Loucy (cell line): ENCODE data around the gene SCFD2.
A peak's percentile ranks its signal among the peaks of the same experiment; 100 is the strongest.

Experiments used
- H2AFZ ChIP-seq: fragments of 200-600 bp; sonication (generic); 2 replicates; pipeline ENCODE4 v1.6.0; 2016; ENCODE audit warnings: antibody characterized with exemption, mild to moderate bottlenecking, low read length, moderate library complexity
- H3F3A ChIP-seq: fragments of 200-600 bp; 2 replicates; pipeline ENCODE4 v1.6.0; 2016; ENCODE audit warnings: antibody characterized with exemption, low read depth, mild to moderate bottlenecking
- H3K27me3 ChIP-seq: fragments of 200-600 bp; sonication (generic); 2 replicates; pipeline ENCODE4 v1.6.1; 2014; ENCODE audit warnings: low read length, mild to moderate bottlenecking; ENCODE audit not compliant: insufficient read depth, poor library complexity, severe bottlenecking
- H3K36me3 ChIP-seq: fragments of 200-600 bp; sonication (generic); 2 replicates; pipeline ENCODE4 v1.6.1; 2016; ENCODE audit warnings: low read length; ENCODE audit not compliant: insufficient read depth
- H3K4me1 ChIP-seq: fragments of 200-600 bp; sonication (generic); 2 replicates; pipeline ENCODE4 v1.5.1; 2014; ENCODE audit warnings: low read length, mild to moderate bottlenecking; ENCODE audit not compliant: insufficient read depth, poor library complexity, severe bottlenecking
- H3K4me2 ChIP-seq: fragments of 200-600 bp; sonication (generic); 2 replicates; pipeline ENCODE4 v1.6.0; 2014; ENCODE audit warnings: antibody characterized with exemption, low read length, low read depth, mild to moderate bottlenecking; ENCODE audit not compliant: poor library complexity, severe bottlenecking
- H3K4me3 ChIP-seq: fragments of 200-600 bp; sonication (generic); 2 replicates; pipeline ENCODE4 v1.5.1; 2014; ENCODE audit warnings: low read length, mild to moderate bottlenecking, mixed read lengths; ENCODE audit not compliant: poor library complexity, severe bottlenecking
- H3K79me2 ChIP-seq: fragments of 200-600 bp; sonication (generic); 2 replicates; pipeline ENCODE4 v1.6.1; 2014; ENCODE audit warnings: low read length; ENCODE audit not compliant: insufficient read depth
- H3K9ac ChIP-seq: fragments of 200-600 bp; sonication (generic); 2 replicates; pipeline ENCODE4 v1.6.0; 2014; ENCODE audit warnings: mild to moderate bottlenecking, low read depth, low read length, moderate library complexity; ENCODE audit not compliant: poor library complexity, severe bottlenecking
- H3K9me2 ChIP-seq: fragments of 200-600 bp; sonication (generic); replicated peaks from 2 replicates; pipeline ENCODE4 v1.6.1; 2016; ENCODE audit warnings: low read depth, low read length, mixed read lengths
- H3K9me3 ChIP-seq: fragments of 200-600 bp; sonication (generic); 2 replicates; pipeline ENCODE4 v1.6.1; 2014; ENCODE audit warnings: mild to moderate bottlenecking, antibody characterized with exemption, low read length, low read depth; ENCODE audit not compliant: insufficient read depth
- H4K20me1 ChIP-seq: fragments of 200-600 bp; sonication (generic); 2 replicates; pipeline ENCODE4 v1.6.0; 2014; ENCODE audit warnings: antibody characterized with exemption, low read length, mild to moderate bottlenecking; ENCODE audit not compliant: insufficient read depth, poor library complexity, severe bottlenecking
- EZH2phosphoT487 ChIP-seq: fragments of 200-600 bp; IDR thresholded peaks from 2 replicates; pipeline ENCODE4 v1.6.1; 2018; ENCODE audit warnings: antibody characterized with exemption, mild to moderate bottlenecking, moderate library complexity, borderline replicate concordance
- TF ChIP-seq, protein P1 (sequence below): fragments of 200-600 bp; sonication (generic); conservative IDR thresholded peaks from 2 replicates; pipeline ENCODE4 v1.5.1; 2014; ENCODE audit warnings: mild to moderate bottlenecking, antibody characterized with exemption, low read length

The SCFD2 gene

DNA sequence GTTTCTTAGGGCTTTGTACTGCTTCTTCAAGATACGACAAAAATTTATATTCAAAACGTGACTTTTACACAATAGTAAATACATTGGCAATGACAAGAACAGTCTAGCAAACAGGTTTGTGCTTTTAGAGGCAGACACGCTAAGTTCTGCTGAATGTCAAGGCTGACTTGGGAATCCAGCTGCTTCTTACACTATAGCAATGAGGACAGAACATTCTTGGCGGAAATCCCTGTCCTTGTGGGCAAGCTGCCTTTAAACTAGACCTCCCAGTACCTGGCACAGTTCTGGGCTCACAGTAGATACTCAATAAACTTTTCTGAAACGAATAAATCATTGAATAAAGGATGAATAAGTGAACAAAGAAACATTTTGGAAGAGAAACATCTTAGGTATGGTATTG lies 355.5 kb downstream of the SCFD2 start:
- TF ChIP-seq, protein P1, sequence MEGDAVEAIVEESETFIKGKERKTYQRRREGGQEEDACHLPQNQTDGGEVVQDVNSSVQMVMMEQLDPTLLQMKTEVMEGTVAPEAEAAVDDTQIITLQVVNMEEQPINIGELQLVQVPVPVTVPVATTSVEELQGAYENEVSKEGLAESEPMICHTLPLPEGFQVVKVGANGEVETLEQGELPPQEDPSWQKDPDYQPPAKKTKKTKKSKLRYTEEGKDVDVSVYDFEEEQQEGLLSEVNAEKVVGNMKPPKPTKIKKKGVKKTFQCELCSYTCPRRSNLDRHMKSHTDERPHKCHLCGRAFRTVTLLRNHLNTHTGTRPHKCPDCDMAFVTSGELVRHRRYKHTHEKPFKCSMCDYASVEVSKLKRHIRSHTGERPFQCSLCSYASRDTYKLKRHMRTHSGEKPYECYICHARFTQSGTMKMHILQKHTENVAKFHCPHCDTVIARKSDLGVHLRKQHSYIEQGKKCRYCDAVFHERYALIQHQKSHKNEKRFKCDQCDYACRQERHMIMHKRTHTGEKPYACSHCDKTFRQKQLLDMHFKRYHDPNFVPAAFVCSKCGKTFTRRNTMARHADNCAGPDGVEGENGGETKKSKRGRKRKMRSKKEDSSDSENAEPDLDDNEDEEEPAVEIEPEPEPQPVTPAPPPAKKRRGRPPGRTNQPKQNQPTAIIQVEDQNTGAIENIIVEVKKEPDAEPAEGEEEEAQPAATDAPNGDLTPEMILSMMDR: no peak
- no peak for TF ChIP-seq EZH2phosphoT487
- Histone ChIP-seq H3K36me3 (no peaks in the 10 kb centered on the region), H3K79me2 (no peaks in the 10 kb centered on the region), H3K4me2 (no peak overlapping the region), H3K27me3 (no peaks in the 10 kb centered on the region), H2AFZ (no peak overlapping the region), H4K20me1 (no peaks in the 10 kb centered on the region), H3K4me1 (peaks cover 73% of the 10 kb centered on the region), H3K4me3 (no peak overlapping the region), H3F3A (0 out of 2 replicates have a peak, but pooled peaks cover 3% of the 10 kb centered on the region), H3K9me2 (no peaks in the 10 kb centered on the region), H3K9me3 (no peaks in the 10 kb centered on the region), H3K9ac (no peak overlapping the region)

DNA sequence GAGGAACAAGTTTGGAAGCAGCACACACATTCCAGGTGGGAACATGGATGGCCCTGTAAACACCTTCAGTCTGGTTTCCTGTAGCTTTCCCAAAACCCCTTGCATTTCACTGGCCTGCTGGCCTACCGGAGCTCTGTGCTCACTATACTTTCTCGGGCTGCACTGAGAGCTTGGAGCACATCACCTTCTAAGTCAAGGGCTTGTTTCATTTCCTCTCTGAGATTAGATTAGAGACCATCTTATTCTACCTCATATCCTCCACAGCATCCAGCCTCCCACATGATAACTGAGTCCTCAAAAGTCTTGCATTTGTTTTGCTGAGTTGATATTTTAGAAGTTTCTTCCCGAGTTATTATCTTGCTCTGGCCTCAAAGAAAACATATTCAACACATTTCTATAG lies 356.0 kb downstream of the SCFD2 start:
- Histone ChIP-seq H3K27me3 (no peaks in the 10 kb centered on the region), H2AFZ (no peak overlapping the region), H3K9me2 (no peaks in the 10 kb centered on the region), H3K4me3 (no peak overlapping the region), H4K20me1 (no peaks in the 10 kb centered on the region), H3K79me2 (no peaks in the 10 kb centered on the region), H3K4me1 (peaks cover 72% of the 10 kb centered on the region), H3K4me2 (peak overlapping the region; percentile 25), H3K9me3 (no peaks in the 10 kb centered on the region), H3K9ac (no peak overlapping the region), H3K36me3 (no peaks in the 10 kb centered on the region), H3F3A (0 out of 2 replicates have a peak, but pooled peaks cover 3% of the 10 kb centered on the region)
- TF ChIP-seq, protein P1: no peak
- no peak for TF ChIP-seq EZH2phosphoT487

DNA sequence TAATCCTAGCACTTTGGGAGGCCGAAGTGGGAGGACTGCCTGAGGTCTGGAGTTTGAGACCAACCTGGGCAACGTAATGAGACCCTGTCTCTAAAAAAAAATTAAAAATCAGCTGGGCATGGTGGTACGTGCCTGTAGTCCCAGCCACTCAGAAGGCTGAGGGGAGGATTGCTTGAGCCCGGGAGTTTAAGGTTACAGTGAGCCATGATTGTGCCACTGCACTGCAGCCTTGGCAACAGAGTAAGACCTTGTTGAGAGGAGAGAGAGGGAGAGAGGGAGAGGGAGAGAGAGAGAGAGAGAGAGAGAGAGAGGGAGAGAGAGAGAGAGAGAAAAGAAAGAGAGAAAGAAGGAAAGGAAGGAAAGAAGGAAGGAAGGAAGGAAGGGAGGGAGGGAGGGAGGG lies 358.8 kb downstream of the SCFD2 start:
- no peak overlapping the region for H2AFZ ChIP-seq
- no peaks in the 10 kb centered on the region for H3K79me2 ChIP-seq
- no peaks in the 10 kb centered on the region for H3K36me3 ChIP-seq
- H3K9me2 ChIP-seq: no peaks in the 10 kb centered on the region
- no peaks in the 10 kb centered on the region for H3F3A ChIP-seq
- H3K9me3 ChIP-seq: no peaks in the 10 kb centered on the region
- H3K27me3 ChIP-seq: no peaks in the 10 kb centered on the region
- H4K20me1 ChIP-seq: no peaks in the 10 kb centered on the region
- no peak overlapping the region for H3K4me3 ChIP-seq
- no peak overlapping the region for H3K4me2 ChIP-seq
- no peak for TF ChIP-seq EZH2phosphoT487
- TF ChIP-seq, protein P1: no peak
- H3K4me1 ChIP-seq: peaks cover 60% of the 10 kb centered on the region
- no peak overlapping the region for H3K9ac ChIP-seq
